Measurements from ENCODE around the gene UBE2H. TPM values are rescaled to one million over a fixed set of nuclear protein-coding genes. Genes with fewer than 3 reads are reported as not detected.
"Not testable (repeated sequence)": the region's sequence is repeated elsewhere in the genome, so short reads cannot be mapped to it uniquely, and the experiment has no call there.

The UBE2H gene
- total and polyA plus RNA-seq, 8 donors: 19.2 to 150 (median 49.0) TPM

GRCh38 chr7:129827467-129827990 lies 125.2 kb downstream of the UBE2H start:
- Histone ChIP-seq H3K9me3 (no peaks in the 10 kb centered on the region), H3K36me3 (peaks cover 0 to 11% (median 5%) of the 10 kb centered on the region in 4 donors), H3K27ac (no peak overlapping the region), H3K4me3 (no peak overlapping the region), H3K27me3 (no peaks in the 10 kb centered on the region), H3K4me1 (peaks cover 29 to 55% (median 39%) of the 10 kb centered on the region in 4 donors)
- TF ChIP-seq POLR2A (IDR thresholded peaks at IDR 0.05) (no peak), EP300 (IDR thresholded peaks at IDR 0.05) (no peak), POLR2AphosphoS5 (IDR thresholded peaks at IDR 0.05) (no peak)
- no peak for DNase-seq
- intact Hi-C loops (cut with DNase I; ENCODE audit: low total_unique reads): loop anchor here (10.0 kb wide), 2 partner anchors 163 to 187 kb away; no protein-coding TSS in a partner anchor
- 78 to 89% (median 86%) methylated on average over 8 to 9 of the region's 9 CpGs for WGBS, 5 donors

GRCh38 chr7:129826895-129827294 lies 125.9 kb downstream of the UBE2H start:
- WGBS, 5 donors: 70 to 79% (median 75%) methylated on average over 10 of the region's 10 CpGs
- not testable (repeated sequence) for H3K36me3 ChIP-seq, H3K27me3 ChIP-seq, DNase-seq, H3K9me3 ChIP-seq, H3K27ac ChIP-seq, H3K4me3 ChIP-seq
- peaks cover 29 to 48% (median 35%) of the 10 kb centered on the region in 4 donors for H3K4me1 ChIP-seq
- intact Hi-C loops (cut with DNase I; ENCODE audit: low total_unique reads): loop anchor here (10.0 kb wide), 2 partner anchors 162 to 188 kb away; no protein-coding TSS in a partner anchor

- Histone ChIP-seq H3K36me3 (no peaks in the 10 kb centered on the region), H3K27ac (peak overlapping the region in 4 of 5 donors; percentile 23 to 69 (median 62)), H3K27me3 (no peaks in the 10 kb centered on the region), H3K4me1 (peaks cover 22 to 33% (median 24%) of the 10 kb centered on the region in 4 donors), H3K9me3 (no peaks in the 10 kb centered on the region), H3K4me3 (peak overlapping the region; percentile 53 to 74 (median 62))
- DNase-seq: peak; percentile 91 to 95
- intact Hi-C loops (cut with DNase I; ENCODE audit: low total_unique reads): loop anchor here (10.0 kb wide), 2 partner anchors 161 to 189 kb away; no protein-coding TSS in a partner anchor
- 0 to 1% (median 1%) methylated on average over 34 to 52 of the region's 52 CpGs for WGBS, 5 donors
- TF ChIP-seq EP300 (IDR thresholded peaks at IDR 0.05) (no peak), CTCF (IDR thresholded peaks at IDR 0.05) (peak in 5 of 7 experiments; percentile 48 to 100 (median 100)), POLR2AphosphoS5 (IDR thresholded peaks at IDR 0.05) (peak in 1 of 3 donors; percentile 7), POLR2A (IDR thresholded peaks at IDR 0.05) (no peak)
Observed at GRCh38 chr7:129825209-129825970, 127.4 kb downstream of the UBE2H start.

GRCh38 chr7:129824291-129825208 lies 128.2 kb downstream of the UBE2H start:
- Histone ChIP-seq H3K27me3 (no peaks in the 10 kb centered on the region), H3K9me3 (no peaks in the 10 kb centered on the region), H3K36me3 (no peaks in the 10 kb centered on the region), H3K4me1 (peaks cover 15 to 25% (median 17%) of the 10 kb centered on the region in 4 donors), H3K4me3 (peak overlapping the region; percentile 53 to 74 (median 62)), H3K27ac (peak overlapping the region in 2 of 5 donors; percentile 63 to 69)
- 28 to 44% (median 31%) methylated on average over 23 to 28 of the region's 28 CpGs for WGBS, 5 donors
- intact Hi-C loops (cut with DNase I; ENCODE audit: low total_unique reads): loop anchor here (10.0 kb wide), 2 partner anchors 160 to 190 kb away; no protein-coding TSS in a partner anchor
- DNase-seq: peak in 1 of 2 donors; percentile 76
- TF ChIP-seq POLR2A (IDR thresholded peaks at IDR 0.05): no peak
- peak in 1 of 7 experiments; percentile 12 for TF ChIP-seq CTCF (IDR thresholded peaks at IDR 0.05)

- not testable (repeated sequence) for H3K27me3 ChIP-seq, H3K4me3 ChIP-seq, DNase-seq, H3K9me3 ChIP-seq, H3K27ac ChIP-seq, H3K36me3 ChIP-seq
- intact Hi-C loops (cut with DNase I; ENCODE audit: low total_unique reads): loop anchor here (10.0 kb wide), 2 partner anchors 158 to 192 kb away; no protein-coding TSS in a partner anchor
- peaks cover 15 to 22% (median 17%) of the 10 kb centered on the region in 4 donors for H3K4me1 ChIP-seq
- 96 to 99% (median 96%) methylated on average over 5 of the region's 5 CpGs for WGBS, 5 donors
Observed at GRCh38 chr7:129823143-129823542, 129.6 kb downstream of the UBE2H start.

All from stomach (tissue), 9 donors.